Measurements from ENCODE around the gene SP100. TPM values are rescaled to one million over a fixed set of nuclear protein-coding genes. Genes with fewer than 3 reads are reported as not detected.

The SP100 gene
- total RNA-seq, 2 donors from 2014 or later, result 66.5 to 80.1 TPM

- Histone ChIP-seq H3K27me3 (no peaks in the 10 kb centered on the region), H3K27ac (no peak overlapping the region)
- TF ChIP-seq, protein P1, sequence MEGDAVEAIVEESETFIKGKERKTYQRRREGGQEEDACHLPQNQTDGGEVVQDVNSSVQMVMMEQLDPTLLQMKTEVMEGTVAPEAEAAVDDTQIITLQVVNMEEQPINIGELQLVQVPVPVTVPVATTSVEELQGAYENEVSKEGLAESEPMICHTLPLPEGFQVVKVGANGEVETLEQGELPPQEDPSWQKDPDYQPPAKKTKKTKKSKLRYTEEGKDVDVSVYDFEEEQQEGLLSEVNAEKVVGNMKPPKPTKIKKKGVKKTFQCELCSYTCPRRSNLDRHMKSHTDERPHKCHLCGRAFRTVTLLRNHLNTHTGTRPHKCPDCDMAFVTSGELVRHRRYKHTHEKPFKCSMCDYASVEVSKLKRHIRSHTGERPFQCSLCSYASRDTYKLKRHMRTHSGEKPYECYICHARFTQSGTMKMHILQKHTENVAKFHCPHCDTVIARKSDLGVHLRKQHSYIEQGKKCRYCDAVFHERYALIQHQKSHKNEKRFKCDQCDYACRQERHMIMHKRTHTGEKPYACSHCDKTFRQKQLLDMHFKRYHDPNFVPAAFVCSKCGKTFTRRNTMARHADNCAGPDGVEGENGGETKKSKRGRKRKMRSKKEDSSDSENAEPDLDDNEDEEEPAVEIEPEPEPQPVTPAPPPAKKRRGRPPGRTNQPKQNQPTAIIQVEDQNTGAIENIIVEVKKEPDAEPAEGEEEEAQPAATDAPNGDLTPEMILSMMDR (IDR thresholded peaks at IDR 0.05), result no peak
Measured at GRCh38 chr2:230520061-230520874, 104.3 kb downstream of the SP100 start.

DNA sequence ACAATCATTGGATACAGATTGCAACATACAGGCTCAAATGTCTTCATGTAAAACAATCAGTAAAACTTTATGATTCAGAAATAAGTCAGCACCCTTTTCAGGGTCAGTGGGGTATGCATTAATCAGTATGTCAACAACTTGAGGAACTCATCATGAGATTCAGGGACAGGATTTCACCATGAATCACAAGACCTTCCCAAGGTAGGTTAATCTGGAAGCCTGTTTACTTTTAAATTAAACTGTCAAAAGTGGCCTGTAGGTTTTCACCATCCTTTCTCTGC is 104.8 kb downstream of the SP100 start:
- H3K27ac ChIP-seq, result no peak overlapping the region
- no peak for DNase-seq (ENCODE audit: low spot score)
- TF ChIP-seq, protein P1 (IDR thresholded peaks at IDR 0.05), result no peak

More at GRCh38 chr2:230520061-230520874, 104.3 kb downstream of the SP100 start:
- Histone ChIP-seq H3K36me3 (no peaks in the 10 kb centered on the region), H3K9me3 (peaks cover 0 to 10% of the 10 kb centered on the region in 2 donors), H3K4me1 (no peaks in the 10 kb centered on the region), H3K4me3 (no peak overlapping the region)
- DNase-seq (ENCODE audit: low spot score), result no peak

DNA sequence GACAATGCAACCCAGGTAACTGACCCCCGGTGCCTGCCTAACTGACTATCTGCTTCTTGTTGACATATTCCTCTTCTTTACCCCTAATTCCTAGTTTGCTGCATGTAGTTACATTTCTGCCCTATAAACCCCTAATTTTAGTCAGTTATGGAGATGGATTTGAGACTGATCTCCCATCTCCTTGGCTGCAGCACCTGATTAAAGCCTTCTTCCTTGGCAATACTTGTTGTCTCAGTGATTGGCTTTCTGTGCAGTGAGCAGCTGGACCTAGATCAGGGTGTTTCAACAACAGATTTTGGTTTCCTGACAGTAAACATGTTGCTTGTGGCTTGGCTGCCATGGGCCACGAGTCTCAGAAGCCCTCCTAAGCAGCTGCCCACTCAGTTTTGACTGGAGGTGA is 105.4 kb downstream of the SP100 start:
- no peaks in the 10 kb centered on the region for H3K4me1 ChIP-seq
- H3K9me3 ChIP-seq, result peaks cover 0 to 10% of the 10 kb centered on the region in 2 donors
- H3K27me3 ChIP-seq, result no peaks in the 10 kb centered on the region
- TF ChIP-seq, protein P1 (IDR thresholded peaks at IDR 0.05), result no peak
- no peak for DNase-seq (ENCODE audit: low spot score)
- no peak overlapping the region for H3K27ac ChIP-seq
- no peak overlapping the region for H3K4me3 ChIP-seq
- no peaks in the 10 kb centered on the region for H3K36me3 ChIP-seq

More for the DNA sequence above, 104.8 kb downstream of the SP100 start:
- Histone ChIP-seq H3K4me1 (no peaks in the 10 kb centered on the region), H3K36me3 (no peaks in the 10 kb centered on the region), H3K4me3 (no peak overlapping the region), H3K9me3 (peaks cover 0 to 10% of the 10 kb centered on the region in 2 donors), H3K27me3 (no peaks in the 10 kb centered on the region)

- Histone ChIP-seq H3K4me1 (no peaks in the 10 kb centered on the region), H3K36me3 (no peaks in the 10 kb centered on the region), H3K27me3 (no peaks in the 10 kb centered on the region), H3K27ac (no peak overlapping the region), H3K4me3 (no peak overlapping the region), H3K9me3 (peaks cover 0 to 23% of the 10 kb centered on the region in 2 donors)
- TF ChIP-seq, protein P1 (IDR thresholded peaks at IDR 0.05), result no peak
- DNase-seq (ENCODE audit: low spot score), result no peak
Measured at GRCh38 chr2:230525682-230526081, 109.7 kb downstream of the SP100 start.

GRCh38 chr2:230537531-230537976 is 121.6 kb downstream of the SP100 start:
- Histone ChIP-seq H3K27me3 (no peaks in the 10 kb centered on the region), H3K4me3 (no peak overlapping the region), H3K9me3 (peaks cover 0 to 6% of the 10 kb centered on the region in 2 donors), H3K27ac (no peak overlapping the region), H3K36me3 (peaks cover 20% of the 10 kb centered on the region), H3K4me1 (no peaks in the 10 kb centered on the region)
- DNase-seq (ENCODE audit: low spot score), result no peak
- TF ChIP-seq, protein P1 (IDR thresholded peaks at IDR 0.05), result no peak

All from right atrium auricular region (tissue), 2 donors.